Activated CD4-positive, alpha-beta memory T cell treated with anti-CD3 and anti-CD28 coated beads for 36 hours (primary cell): ENCODE data around the gene KCNQ1OT1. TPM values are rescaled to one million over a fixed set of nuclear protein-coding genes. Genes with fewer than 3 reads are reported as not detected.
"Not testable (repeated sequence)": the region's sequence is repeated elsewhere in the genome, so short reads cannot be mapped to it uniquely, and the experiment has no call there.

Experiments
- CTCF ChIA-PET: fragments of 350-600 bp; sonication (Branson Sonifier 250); formaldehyde crosslinking; loops from one replicate; lab custom pipeline; 2021; ENCODE audit warnings: antibody characterized with exemption, inconsistent platforms; lab: Charles Lee
- POLR2A ChIA-PET: fragments of 350-600 bp; sonication (Branson Sonifier 250); formaldehyde crosslinking; loops from one replicate; lab custom pipeline; 2021; ENCODE audit warnings: antibody characterized with exemption; lab: Charles Lee
- DNase-seq: peaks from one replicate; pipeline ENCODE4 v3.0.0-alpha.2; 2020
- H3K27ac Mint-ChIP-seq: one replicate; pipeline ENCODE4 v1.8.0; 2021; ENCODE audit warnings: mixed read lengths
- H3K27me3 Mint-ChIP-seq: one replicate; pipeline ENCODE4 v1.8.0; 2021; ENCODE audit warnings: mixed read lengths
- H3K36me3 Mint-ChIP-seq: one replicate; pipeline ENCODE4 v1.8.0; 2021; ENCODE audit warnings: mixed read lengths
- H3K4me1 Mint-ChIP-seq: one replicate; pipeline ENCODE4 v1.8.0; 2021; ENCODE audit warnings: low read depth, mixed read lengths
- H3K4me3 Mint-ChIP-seq: one replicate; pipeline ENCODE4 v1.8.0; 2021; ENCODE audit warnings: mild to moderate bottlenecking, mixed read lengths
- H3K9me3 Mint-ChIP-seq: one replicate; pipeline ENCODE4 v1.8.0; 2021; ENCODE audit warnings: mixed read lengths
- intact Hi-C: fragments of 100-400 bp; cut with micrococcal nuclease; formaldehyde crosslinking; loops from one replicate; pipeline ENCODE4 v1.15.1; 2023
- total RNA-seq, 2 experiments: library from RNA; stranded (reverse); gene quantifications; one replicate each; pipeline ENCODE4 v1.2.3, GENCODE V29; 2021

KCNQ1OT1 gene
- total RNA-seq, 2 experiments from 2014 or later: 0.19 TPM

GRCh38 chr11:2639763-2640162 is 60.0 kb downstream of the KCNQ1OT1 start:
- Mint-ChIP-seq H3K9me3 (peaks cover 77% of the 10 kb centered on the region), H3K36me3 (peaks cover 67% of the 10 kb centered on the region)
- POLR2A ChIA-PET, H3K27ac Mint-ChIP-seq, H3K4me3 Mint-ChIP-seq, H3K27me3 Mint-ChIP-seq, intact Hi-C loops, DNase-seq, H3K4me1 Mint-ChIP-seq: not testable (repeated sequence)
- CTCF ChIA-PET: interaction anchor here (0.6 kb wide), 1 partner anchor 249 kb away, joined by 3 read pairs; no protein-coding TSS in a partner anchor

DNA sequence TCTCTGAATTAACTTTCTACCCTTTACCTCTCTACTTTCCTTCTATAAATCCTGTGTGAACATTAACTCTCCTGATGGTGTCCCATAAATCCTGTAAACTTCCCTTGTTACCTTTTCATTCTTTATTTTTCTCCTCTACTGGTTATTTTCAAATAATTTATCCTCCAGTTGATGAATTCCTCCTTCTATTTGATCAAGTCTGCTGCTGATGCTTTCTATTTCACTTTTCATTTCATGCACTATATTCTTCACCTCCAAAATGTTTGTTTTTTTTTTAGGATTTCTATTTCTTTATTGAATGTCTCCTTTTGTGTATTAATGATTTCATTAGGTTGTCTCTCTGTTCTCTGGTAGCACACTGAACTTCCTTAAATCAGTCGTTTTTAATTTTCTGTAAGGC is 68.6 kb downstream of the KCNQ1OT1 start:
- Mint-ChIP-seq H3K27ac (no peak overlapping the region), H3K36me3 (peaks cover 47% of the 10 kb centered on the region), H3K4me1 (no peaks in the 10 kb centered on the region), H3K9me3 (peaks cover 54% of the 10 kb centered on the region), H3K27me3 (no peaks in the 10 kb centered on the region), H3K4me3 (no peak overlapping the region)
- DNase-seq: no peak
- POLR2A ChIA-PET: no interaction called here
- CTCF ChIA-PET: no interaction called here
- intact Hi-C loops: no loop called here

DNA sequence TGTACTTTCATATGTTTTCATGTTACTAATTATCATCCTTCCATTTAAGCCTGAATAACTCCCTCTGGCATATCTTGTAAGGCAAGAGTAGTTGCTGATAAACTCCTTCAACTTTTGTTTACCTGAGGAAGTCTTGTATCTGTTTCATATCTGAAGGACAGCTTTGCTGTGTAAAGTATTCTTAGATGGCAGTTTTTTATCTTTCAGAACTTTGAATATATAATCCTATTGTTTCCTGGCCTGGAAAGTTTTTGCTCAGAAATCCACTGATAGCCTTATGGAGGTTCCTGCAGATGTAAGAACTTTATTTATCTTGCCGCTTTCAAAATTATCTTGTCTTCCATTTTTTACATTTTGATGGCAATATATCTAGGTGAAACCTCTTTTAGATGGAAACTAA is 69.1 kb downstream of the KCNQ1OT1 start:
- intact Hi-C loops: no loop called here
- Mint-ChIP-seq H3K4me3 (no peak overlapping the region), H3K36me3 (peaks cover 45% of the 10 kb centered on the region), H3K4me1 (no peaks in the 10 kb centered on the region), H3K27me3 (no peaks in the 10 kb centered on the region), H3K9me3 (peaks cover 50% of the 10 kb centered on the region), H3K27ac (no peak overlapping the region)
- ChIA-PET POLR2A (no interaction called here), CTCF (no interaction called here)
- no peak for DNase-seq

DNA sequence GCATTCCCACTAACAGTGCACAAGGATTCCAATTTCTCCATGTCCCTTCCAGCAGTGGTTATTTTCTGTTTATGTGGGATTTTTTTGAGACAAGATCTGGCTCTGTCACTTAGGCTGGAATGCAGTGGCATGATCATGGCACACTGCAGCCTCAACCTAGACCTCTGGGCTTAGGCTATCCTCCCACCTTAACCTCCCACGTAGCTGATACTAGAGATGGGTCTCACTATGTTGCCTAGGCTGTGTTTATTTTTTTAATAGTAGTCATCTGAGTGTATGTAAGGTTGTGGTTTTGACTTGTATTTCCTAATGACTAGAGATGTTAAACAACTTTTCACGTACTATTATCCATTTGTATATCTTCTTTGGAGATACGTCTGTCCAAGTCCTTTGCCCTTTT is 74.6 kb downstream of the KCNQ1OT1 start:
- H3K27me3 Mint-ChIP-seq: no peaks in the 10 kb centered on the region
- H3K4me3 Mint-ChIP-seq: no peak overlapping the region
- H3K9me3 Mint-ChIP-seq: peaks cover 10% of the 10 kb centered on the region

GRCh38 chr11:2621894-2622293 is 77.9 kb downstream of the KCNQ1OT1 start:
- Mint-ChIP-seq H3K4me3 (no peak overlapping the region), H3K36me3 (peaks cover 8% of the 10 kb centered on the region), H3K27me3 (no peaks in the 10 kb centered on the region), H3K9me3 (no peaks in the 10 kb centered on the region), H3K27ac (no peak overlapping the region), H3K4me1 (peaks cover 4% of the 10 kb centered on the region)
- intact Hi-C loops: no loop called here
- no peak for DNase-seq
- ChIA-PET POLR2A (no interaction called here), CTCF (no interaction called here)

More for the DNA sequence above, 74.6 kb downstream of the KCNQ1OT1 start:
- H3K27ac Mint-ChIP-seq: no peak overlapping the region
- peaks cover 19% of the 10 kb centered on the region for H3K36me3 Mint-ChIP-seq
- intact Hi-C loops: no loop called here
- ChIA-PET POLR2A (no interaction called here), CTCF (no interaction called here)
- H3K4me1 Mint-ChIP-seq: peaks cover 4% of the 10 kb centered on the region
- DNase-seq: no peak

GRCh38 chr11:2612884-2613571 is 86.8 kb downstream of the KCNQ1OT1 start:
- intact Hi-C loops: no loop called here
- no peaks in the 10 kb centered on the region for H3K27me3 Mint-ChIP-seq
- ChIA-PET POLR2A (no interaction called here), CTCF (no interaction called here)
- H3K36me3 Mint-ChIP-seq: peaks cover 15% of the 10 kb centered on the region
- H3K4me3 Mint-ChIP-seq: no peak overlapping the region
- H3K4me1 Mint-ChIP-seq: no peaks in the 10 kb centered on the region
- H3K27ac Mint-ChIP-seq: no peak overlapping the region
- peaks cover 16% of the 10 kb centered on the region for H3K9me3 Mint-ChIP-seq
- no peak for DNase-seq

- DNase-seq: no peak
- no peaks in the 10 kb centered on the region for H3K4me1 Mint-ChIP-seq
- ChIA-PET POLR2A (no interaction called here), CTCF (no interaction called here)
- H3K4me3 Mint-ChIP-seq: no peak overlapping the region
- H3K9me3 Mint-ChIP-seq: peaks cover 16% of the 10 kb centered on the region
- intact Hi-C loops: no loop called here
- H3K27ac Mint-ChIP-seq: no peak overlapping the region
- peaks cover 32% of the 10 kb centered on the region for H3K36me3 Mint-ChIP-seq
- H3K27me3 Mint-ChIP-seq: no peaks in the 10 kb centered on the region
Observed at GRCh38 chr11:2609345-2609744, 90.4 kb downstream of the KCNQ1OT1 start.

- no peak for DNase-seq
- H3K9me3 Mint-ChIP-seq: peaks cover 22% of the 10 kb centered on the region
- peaks cover 24% of the 10 kb centered on the region for H3K36me3 Mint-ChIP-seq
- H3K4me3 Mint-ChIP-seq: no peak overlapping the region
- no peaks in the 10 kb centered on the region for H3K27me3 Mint-ChIP-seq
- no peak overlapping the region for H3K27ac Mint-ChIP-seq
- no peaks in the 10 kb centered on the region for H3K4me1 Mint-ChIP-seq
- ChIA-PET CTCF (no interaction called here), POLR2A (no interaction called here)
- intact Hi-C loops: no loop called here
Observed at GRCh38 chr11:2599561-2600189, 100.1 kb downstream of the KCNQ1OT1 start.

GRCh38 chr11:2595204-2595603 is 104.6 kb downstream of the KCNQ1OT1 start:
- H3K4me1 Mint-ChIP-seq: no peaks in the 10 kb centered on the region
- no peak for DNase-seq
- H3K27ac Mint-ChIP-seq: no peak overlapping the region
- H3K4me3 Mint-ChIP-seq: no peak overlapping the region
- H3K27me3 Mint-ChIP-seq: no peaks in the 10 kb centered on the region
- H3K36me3 Mint-ChIP-seq: peaks cover 46% of the 10 kb centered on the region
- intact Hi-C loops: no loop called here
- ChIA-PET POLR2A (no interaction called here), CTCF (no interaction called here)
- peaks cover 22% of the 10 kb centered on the region for H3K9me3 Mint-ChIP-seq

DNA sequence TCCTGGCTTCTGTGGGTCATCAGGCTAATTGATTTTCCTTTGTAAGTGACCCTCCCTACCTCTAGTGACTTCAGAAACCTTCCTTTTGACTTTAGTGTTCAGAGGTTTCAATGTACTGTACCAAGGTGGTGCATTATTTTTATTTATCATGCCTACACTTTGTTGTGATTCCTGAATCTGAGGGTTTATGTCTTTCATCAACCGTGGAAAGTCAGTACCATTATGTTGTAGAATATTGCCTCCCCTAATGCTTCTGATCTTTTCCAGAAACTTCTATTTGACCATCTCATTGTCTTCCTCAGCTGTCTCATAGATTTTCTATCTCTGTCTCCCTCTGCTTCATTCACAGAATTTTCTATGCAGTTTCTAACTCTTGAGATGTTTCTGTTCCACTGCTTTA is 105.5 kb downstream of the KCNQ1OT1 start:
- no peak for DNase-seq
- POLR2A ChIA-PET: no interaction called here
- intact Hi-C loops: no loop called here
- CTCF ChIA-PET: no interaction called here
- Mint-ChIP-seq H3K27ac (no peak overlapping the region), H3K36me3 (peaks cover 46% of the 10 kb centered on the region), H3K4me3 (no peak overlapping the region), H3K4me1 (no peaks in the 10 kb centered on the region), H3K27me3 (no peaks in the 10 kb centered on the region), H3K9me3 (peaks cover 22% of the 10 kb centered on the region)

GRCh38 chr11:2593393-2593950 is 106.3 kb downstream of the KCNQ1OT1 start:
- CTCF ChIA-PET: no interaction called here
- intact Hi-C loops: no loop called here
- POLR2A ChIA-PET: no interaction called here
- no peak overlapping the region for H3K27ac Mint-ChIP-seq
- peaks cover 43% of the 10 kb centered on the region for H3K36me3 Mint-ChIP-seq
- no peak overlapping the region for H3K4me3 Mint-ChIP-seq
- H3K27me3 Mint-ChIP-seq: no peaks in the 10 kb centered on the region
- peaks cover 19% of the 10 kb centered on the region for H3K9me3 Mint-ChIP-seq
- DNase-seq: no peak
- H3K4me1 Mint-ChIP-seq: no peaks in the 10 kb centered on the region

- POLR2A ChIA-PET: no interaction called here
- CTCF ChIA-PET: no interaction called here
- no peaks in the 10 kb centered on the region for H3K27me3 Mint-ChIP-seq
- no peak overlapping the region for H3K4me3 Mint-ChIP-seq
- no peaks in the 10 kb centered on the region for H3K4me1 Mint-ChIP-seq
- no peak overlapping the region for H3K27ac Mint-ChIP-seq
- peaks cover 14% of the 10 kb centered on the region for H3K9me3 Mint-ChIP-seq
- intact Hi-C loops: no loop called here
- H3K36me3 Mint-ChIP-seq: peaks cover 39% of the 10 kb centered on the region
- DNase-seq: peak; percentile 5
Observed at GRCh38 chr11:2592559-2593392, 107.0 kb downstream of the KCNQ1OT1 start.
